HG03060 (cell line): ENCODE measurements around the gene RIN1.

Experiments
- ATAC-seq: cut with Tn5 transposase; IDR thresholded peaks from one replicate; pipeline ENCODE4 v1.9.1; 2021; ENCODE audit warnings: low read depth, moderate number of reproducible peaks; ENCODE audit not compliant: unreplicated experiment

Gene RIN1

DNA sequence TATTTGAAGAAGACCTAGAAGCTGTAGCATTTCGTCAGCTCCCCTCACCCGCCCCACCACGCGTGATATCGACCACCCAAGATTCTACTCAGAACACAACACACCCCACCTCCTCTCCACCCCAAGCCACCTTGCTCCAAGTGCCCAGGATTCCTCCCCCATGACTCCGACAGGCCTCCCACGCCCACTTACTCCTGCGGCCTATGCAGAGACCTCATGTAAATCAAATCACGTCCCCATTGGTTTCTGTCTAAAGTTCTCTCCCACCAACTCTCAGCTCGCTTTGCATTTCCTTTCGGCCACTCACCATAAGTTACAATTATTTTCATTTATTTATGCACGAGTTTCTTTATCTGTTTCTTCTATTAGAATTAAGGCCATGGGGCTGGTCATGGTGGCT is 33.6 kb downstream of the RIN1 start:
- ATAC-seq, result no peak

DNA sequence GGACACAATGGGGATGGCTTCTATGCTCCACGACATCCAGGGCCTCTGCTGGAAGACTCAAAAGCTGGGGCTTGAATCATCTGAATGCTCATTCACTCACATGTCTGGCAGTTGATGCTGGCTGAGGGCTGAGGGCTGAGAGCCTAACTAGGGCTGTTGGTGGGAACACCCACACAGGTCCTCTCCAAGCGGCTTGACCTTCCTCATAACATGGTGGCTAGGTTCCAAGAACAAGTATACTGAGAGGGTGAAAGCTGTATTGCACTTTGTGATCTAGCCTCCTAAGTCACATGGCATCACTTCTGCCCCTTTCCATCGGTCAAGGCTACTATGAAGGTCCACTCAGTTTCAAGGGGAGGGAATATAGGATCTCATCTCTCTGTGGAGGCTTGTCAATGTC is 37.0 kb downstream of the RIN1 start:
- no peak for ATAC-seq

DNA sequence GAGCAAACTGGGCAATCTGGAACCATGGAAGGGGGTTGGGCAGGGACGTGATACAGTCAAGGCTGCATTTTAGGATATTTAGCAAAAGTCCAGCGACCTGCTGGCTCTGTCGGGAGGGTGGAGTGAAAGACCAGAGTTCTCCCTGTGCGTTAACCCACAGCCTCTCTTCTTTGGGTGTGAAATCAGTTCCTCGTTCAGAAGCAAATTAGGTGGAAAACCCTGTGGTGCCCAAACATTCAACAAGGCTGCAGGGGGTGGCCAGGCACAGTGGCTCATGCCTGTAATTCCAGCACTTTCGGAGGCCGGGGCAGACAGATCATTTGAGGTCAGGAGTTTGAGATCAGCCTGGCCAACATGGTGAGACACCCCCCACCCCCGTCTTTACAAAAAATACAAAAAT is 38.6 kb downstream of the RIN1 start:
- ATAC-seq, result no peak

DNA sequence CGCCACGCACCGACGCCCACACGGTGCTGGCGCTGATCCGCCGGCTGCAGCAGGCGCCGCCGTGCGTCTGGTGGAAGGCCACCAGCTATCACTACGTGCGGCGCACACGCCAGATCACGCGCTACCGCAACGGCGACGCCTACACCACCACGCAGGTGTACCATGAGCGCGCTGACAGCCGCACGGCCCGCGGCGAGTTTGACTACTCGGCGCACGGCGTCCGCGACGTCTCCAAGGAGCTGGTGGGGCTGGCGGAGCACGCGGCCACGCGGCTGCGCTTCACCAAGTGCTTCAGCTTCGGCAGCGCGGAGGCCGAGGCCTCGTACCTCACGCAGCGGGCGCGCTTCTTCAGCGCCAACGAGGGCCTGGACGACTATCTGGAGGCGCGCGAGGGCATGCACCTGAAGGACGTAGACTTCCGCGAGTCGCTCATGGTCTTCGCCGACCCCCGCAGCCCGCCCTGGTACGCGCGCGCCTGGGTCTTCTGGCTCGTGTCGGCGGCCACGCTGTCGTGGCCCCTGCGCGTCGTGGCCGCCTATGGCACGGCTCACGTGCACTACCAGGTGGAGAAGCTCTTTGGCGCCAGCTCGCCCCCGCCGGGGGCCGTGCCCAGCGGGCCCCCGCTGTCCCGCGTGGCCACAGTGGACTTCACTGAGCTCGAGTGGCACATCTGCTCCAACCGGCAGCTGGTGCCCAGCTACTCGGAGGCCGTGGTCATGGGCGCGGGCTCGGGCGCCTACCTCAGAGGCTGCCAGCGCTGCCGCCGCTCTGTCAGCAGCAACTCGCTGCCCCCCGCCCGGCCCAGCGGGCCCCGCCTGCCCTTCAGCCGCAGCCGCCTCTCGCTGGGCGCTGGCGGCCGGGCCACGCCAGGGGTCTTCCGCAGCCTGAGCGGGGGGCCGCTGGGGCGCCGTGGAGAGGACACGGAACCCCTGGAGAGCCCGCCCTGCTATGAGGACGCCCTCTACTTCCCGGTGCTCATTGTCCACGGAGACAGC is 41.3 kb downstream of the RIN1 start:
- ATAC-seq, result no peak

DNA sequence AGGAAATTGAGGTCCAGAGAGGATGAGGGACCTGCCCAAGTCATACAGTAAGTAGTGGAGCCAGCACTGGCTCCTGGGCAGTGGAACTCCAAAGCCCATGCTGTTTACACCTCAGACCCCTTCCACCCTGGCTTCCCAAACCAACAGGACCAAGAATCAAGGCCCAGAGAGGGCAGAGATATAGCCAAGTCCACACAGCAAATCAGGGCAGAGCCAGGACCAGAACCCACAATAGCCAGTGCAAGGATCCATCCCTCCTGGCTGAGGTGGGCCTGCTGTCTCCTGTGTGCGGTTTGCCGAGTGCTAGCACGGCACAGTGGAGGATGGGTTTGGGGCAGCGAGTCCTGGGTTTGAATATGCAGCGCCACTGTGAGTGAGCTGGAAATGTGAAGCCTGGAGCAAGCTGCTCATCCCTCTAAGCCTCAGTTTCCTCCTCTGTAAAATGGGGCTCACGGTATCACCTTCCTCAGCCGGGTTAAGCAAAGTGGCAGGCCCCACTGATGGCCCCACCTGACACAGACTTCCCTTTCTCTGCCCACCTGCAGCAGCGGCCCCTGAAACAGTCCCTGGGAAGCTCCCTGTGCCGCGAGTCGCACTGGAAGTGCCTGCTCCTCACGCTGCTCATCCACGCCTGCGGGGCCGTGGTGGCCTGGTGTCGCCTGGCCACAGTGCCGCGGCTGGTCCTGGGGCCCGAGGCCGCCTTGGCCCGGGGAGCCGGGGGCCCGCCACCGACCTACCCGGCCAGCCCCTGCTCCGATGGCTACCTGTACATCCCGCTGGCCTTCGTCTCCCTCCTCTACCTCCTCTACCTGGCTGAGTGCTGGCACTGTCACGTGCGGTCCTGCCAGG is 42.2 kb downstream of the RIN1 start:
- ATAC-seq, result no peak

DNA sequence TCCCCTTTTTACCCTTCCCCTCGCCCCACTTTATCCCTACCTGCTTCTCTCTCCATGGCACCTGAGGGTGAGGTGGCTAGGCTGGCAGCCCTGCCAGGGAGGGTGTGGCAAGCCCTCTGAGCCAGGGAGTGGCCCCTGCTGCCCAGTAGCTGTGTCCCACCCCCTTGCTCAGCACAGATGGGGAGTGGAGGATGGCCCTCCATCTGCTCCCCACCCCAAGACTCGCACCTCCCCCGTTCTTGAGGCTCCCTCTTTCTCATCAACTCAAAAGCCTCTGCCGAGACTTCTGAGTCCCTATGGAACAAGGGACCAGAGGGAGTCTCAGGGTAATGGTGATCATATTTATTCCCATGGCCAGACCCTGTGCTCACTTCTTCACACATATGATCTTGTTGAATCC is 42.9 kb downstream of the RIN1 start:
- ATAC-seq, result no peak

DNA sequence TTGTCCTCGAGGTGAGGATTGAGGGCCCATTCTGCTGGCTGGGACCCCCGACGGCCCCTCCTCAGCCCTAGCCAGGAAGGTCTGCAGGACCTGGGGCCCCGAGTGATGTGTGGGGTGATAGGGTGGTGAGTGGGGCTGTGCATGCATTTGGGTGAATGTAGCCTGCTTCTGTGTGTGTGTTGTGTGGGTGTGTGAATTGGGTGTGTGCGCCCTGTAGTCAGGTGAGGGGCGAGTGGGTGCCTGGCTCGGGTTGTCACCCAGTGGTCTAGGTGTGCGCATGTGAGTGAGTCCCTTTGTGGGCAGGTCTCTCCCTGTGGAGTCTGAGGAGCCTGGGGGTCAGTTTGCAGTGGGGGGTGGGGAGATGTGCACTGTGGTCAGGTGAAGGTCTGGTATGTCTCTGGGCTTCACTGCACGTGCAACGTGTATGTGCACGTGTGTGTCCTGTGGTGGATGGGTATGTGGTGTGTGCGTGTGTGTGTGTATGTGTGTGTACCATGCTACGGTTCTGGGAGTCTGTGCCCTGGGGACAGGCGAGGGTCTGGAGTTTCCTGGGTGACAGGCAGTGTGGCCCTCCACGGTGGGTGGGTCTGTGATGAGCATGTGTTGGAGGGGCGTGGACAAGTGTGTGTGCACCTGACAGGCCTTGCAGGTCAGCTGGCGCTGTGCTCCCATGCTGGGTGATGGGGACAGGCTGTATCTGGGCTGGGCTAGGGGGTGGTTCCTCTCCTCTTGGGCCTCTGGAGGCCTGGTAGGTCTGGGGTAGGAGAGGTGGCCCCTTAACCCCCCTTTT is 43.5 kb downstream of the RIN1 start:
- ATAC-seq, result no peak

DNA sequence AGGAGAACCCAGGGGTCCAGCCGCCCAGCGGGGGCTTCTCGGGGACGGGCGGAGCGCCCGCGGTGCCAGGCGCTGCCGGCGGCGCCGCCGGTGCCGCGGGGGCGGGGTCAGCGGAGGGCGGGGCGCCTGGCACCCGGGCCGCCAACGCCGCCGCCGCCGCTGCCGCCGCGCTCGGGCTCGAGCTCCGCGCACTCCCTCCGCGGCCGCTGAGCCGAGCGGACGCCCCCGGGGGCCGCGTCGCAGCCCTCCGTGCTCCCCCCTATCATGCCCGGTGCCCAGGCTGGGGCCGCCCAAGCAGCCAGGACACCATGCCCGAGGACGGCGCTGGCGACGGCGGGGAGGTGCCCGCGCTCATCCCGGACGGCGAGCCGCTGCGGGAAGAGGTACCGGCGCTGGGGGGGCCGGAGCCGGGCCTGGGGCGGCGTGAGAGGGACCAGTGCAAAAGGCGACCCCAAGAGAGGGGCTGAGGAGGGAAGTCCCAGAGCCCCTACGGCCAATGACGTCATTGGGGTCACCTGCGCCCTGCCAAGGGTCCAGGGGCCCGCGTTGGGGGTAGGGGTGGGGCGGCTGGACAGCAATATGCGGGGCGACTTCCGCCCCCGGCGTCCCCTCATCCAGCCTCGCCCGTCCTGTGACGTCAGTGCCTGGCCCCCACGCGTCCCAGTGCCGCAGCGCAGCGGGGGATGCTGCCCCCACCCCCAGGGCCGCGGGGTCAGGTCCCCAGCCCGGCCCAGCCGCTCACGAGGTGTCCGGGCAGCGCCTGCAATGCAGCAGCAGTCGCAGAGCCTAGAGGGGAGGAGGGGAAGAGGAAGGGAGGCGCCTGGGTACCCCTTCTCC is 44.3 kb downstream of the RIN1 start, which contains the start of gene TMEM151A:
Gene TMEM151A, plus strand, starts transcription at position 189 of the 837 bp plus-strand sequence. Its CDS starts 120 bp downstream, at position 309.
- no peak for ATAC-seq

DNA sequence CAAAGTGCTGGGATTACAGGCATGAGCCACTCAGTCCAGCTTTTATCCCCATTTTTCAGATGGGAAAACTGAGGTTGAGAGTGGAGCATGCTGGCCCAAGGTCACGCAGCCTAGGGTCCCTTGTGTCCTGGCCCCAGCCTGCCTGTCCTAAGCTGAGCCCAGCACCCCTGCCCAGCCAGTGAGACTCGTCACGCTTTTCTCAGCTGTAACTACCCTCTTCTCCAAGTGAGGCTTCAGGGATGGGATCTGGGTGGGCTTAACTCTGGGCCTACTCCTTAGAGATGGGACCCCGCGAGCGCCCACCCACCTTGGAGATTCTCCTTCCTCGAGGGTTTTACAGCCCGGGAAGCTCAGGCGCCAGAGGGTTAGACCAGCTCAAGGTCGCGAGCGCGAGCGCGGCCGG is 44.9 kb downstream of the RIN1 start:
- no peak for ATAC-seq

DNA sequence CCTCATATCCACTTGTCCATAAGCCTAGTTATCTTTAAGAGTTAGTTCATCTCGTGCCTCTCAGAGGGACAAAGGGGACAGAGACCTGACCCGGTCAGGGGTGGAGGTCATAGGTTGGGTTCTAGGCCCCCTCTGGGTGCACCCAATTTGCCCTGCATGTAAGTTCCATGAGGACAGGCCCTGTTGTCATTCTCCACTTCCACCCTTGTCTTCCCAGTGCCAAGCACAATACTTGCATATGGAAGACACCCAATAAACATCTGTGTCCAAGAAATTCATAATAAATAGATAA is 46.0 kb downstream of the RIN1 start:
- ATAC-seq, result no peak

DNA sequence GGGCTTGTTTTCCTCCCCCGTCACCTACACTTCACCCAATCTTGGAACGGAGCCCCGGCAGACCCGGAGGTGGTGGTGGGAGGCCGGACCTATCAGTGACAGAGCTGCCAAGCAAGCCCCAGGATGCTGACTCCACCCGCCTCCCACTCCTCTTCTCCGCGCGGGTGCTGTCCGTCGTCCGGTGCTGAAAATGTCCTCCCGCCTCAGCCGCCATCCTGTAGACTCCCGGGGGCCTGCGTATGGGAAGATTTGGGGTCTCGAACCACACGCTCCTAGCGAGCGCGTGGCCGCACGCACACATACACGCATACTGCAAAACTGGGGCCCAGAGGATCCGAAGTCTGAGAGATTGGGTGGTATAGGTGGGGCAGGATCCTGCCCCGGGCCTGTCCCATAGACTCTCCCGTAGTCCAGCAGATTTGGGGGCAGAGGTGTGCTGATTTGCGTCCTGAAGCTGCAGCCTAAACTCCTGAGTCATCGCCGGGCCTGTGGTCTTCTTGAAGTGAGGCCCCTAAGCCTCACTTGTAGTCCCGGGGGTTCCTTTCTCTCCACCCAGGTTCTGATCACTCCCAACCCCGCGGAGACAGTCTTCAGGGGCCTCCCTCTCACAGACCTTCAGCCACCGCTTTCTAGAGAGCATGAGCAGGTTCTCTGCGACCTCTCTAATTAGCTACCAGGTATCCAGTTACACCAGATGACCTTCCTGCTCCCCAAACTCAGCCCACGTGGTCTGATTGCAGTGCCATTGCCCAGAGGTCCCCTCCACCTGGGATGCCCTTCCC is 46.5 kb downstream of the RIN1 start:
- peak; percentile 17 for ATAC-seq

DNA sequence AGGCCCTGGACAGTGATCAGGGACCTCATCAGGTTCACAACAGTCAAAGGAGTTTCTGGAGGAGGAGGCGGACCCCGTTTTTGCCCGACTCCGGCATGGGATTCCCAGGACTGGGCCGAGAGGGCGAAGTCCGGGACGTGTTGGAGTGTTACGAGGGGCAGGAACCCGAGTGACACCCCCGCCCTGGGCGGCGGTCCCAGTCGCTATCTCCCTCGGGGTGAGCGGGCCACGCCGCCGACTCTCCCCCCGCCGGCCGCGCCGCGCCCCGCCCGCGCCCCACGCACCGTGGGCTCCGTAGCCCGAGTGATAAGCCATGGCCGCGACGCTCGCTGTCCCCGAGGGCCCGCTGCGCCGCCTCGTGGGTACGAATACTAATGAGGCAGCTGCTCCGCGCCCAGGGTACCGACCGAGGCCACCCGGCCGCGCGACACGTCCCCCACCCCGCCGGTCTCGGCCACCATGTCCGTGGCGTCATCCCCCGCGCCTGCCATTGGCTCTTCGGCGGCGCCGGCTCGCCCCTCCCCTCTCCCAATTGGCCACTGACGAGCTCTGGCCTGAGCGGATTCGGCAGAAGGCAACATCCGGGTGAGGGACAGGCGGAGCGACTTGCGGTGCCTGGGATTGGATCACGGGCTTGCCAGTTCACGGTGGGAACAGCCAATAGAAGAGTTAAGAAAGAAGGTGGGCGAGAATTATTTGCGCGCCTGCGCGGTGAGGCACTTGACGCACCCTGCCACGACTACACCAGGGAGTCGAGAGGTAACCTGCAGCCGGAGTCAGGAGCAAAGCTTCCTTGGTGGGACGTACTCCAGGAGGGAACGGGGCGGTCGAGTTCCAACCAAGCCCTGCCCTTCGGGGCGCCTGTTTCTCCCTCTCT is 47.3 kb downstream of the RIN1 start, which contains the start of gene YIF1A:
Gene YIF1A, minus strand, starts transcription at position 473 of the 877 bp plus-strand sequence. Its CDS starts 158 bp downstream, at position 315.
- ATAC-seq, result peak; percentile 85

DNA sequence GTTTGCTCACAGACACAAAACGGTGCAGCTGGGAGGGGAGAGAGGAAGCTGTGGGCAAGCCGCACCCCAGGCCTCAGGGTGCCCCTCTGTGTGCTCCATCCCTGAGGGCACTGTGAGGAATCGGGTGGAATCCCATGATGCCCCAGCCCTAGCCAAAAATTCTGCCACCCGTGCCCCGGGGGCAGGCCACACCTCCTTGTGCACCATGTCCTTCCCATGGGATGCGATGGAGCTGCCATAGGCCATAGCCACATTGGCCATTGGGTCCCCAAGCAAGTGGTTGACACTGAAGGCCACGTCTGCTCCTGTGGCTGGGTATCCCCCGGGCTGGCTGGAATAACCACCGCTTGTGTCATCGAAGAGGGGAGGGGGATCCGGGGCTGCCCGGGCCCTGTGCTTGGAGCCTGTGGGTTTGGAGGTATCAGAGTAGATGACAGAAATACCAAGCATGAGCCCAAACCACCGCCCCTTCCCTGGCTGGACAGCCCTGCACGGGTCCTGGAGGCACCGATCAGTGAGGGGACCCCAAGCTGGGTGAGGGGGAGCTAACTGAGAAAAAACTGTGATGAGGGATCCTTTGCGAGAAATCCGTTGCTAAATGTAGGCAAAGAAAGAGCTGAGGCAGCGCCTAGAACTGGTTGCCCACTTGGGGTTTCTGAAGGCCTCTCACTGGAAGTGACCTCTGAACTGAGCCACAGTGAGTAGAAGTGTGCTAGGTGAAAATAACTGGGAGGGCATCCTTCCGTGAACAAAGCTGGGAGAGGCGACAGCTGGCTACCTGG is 48.2 kb downstream of the RIN1 start:
- no peak for ATAC-seq

DNA sequence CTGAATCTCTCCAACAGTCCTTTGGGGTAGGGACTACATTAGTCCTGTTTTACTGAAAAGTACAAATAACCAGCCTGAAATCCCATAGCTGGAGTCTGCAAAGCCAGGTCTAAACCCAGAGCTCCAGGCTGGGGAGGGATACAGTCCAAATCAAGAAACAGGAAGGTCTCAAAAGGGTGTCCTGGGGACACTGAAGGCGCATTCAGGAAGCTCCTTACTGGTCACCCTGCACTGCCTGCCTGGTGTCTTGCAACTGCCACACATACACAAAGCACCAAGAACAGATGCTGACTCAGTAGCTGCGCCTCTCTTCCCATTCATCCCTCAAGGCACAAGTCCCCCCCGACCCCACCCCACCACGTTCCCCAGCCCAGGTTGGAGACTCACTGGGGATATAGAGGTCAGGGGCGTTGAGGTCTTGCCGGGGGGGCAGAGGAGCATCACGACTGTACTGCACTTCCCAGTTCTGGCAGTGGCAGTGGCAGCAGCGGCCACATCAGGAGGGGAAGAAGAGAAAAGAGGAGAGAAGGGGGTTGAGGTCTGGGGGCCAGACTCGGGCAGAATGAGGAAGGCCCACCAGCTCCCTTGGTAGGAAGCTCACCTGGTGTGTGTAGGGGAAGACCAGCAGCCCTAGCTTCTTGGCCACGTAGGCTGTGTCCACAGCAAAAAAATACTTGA is 48.9 kb downstream of the RIN1 start:
- no peak for ATAC-seq

DNA sequence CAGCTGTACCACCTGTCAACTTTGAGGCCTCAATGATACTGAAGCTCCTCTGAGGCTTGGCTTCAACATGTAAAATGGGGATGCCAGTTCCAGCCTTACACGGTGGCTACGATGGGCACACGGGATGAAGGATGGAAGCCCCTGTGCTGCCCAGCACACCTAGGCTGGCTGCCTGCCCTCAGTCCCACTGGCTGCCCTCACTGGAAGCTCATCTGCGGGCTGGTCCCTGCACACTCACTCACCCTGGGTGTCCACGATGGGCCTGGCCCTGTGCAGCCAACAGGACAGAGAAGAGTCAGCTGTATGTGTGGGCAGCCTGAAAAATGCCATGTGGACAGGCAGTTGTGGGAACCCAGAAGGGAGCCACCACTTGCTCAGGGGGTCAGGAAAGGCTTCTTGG is 49.5 kb downstream of the RIN1 start:
- ATAC-seq, result no peak

DNA sequence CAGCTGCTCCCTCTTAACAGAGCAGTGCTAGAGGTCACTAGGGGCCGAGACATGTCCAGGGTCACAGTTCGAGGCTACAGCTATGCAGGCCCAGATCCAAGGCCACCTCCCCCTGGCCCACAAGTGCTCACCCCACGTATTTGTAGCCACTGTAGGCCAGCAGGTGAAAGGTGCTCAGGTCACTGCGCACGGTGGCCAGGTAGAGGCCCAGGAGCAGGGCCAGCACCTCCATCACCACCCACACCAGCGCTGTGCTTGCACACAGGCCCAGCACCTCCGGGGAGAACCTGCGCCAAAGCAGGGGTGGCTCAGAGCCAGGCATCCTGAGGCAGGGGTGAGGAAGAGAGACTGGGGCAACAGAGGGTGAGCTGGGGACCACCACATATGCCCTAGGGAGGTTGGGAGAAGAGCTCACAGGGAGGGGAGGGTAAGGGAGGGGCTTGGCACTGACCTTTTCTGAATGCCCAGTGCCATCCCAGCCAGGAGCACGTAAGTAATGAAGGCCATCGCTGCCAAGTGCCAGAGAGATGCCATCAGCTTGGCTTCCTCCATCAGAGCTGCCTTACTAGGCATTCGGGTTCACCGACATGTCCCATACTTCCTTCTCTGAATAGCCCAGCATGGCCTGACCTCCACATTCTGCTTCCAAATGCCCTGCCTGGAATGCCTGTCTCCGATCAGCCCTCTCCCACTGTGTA is 50.8 kb downstream of the RIN1 start:
- ATAC-seq, result no peak
